Cerebellar cortex (tissue), 1 donor: ENCODE measurements around the gene OPCML.

ENCODE experiments used
- DNase-seq: peaks from one replicate; pipeline ENCODE4 v3.0.0-alpha.2; 2015; ENCODE audit warnings: low spot score

OPCML gene

DNA sequence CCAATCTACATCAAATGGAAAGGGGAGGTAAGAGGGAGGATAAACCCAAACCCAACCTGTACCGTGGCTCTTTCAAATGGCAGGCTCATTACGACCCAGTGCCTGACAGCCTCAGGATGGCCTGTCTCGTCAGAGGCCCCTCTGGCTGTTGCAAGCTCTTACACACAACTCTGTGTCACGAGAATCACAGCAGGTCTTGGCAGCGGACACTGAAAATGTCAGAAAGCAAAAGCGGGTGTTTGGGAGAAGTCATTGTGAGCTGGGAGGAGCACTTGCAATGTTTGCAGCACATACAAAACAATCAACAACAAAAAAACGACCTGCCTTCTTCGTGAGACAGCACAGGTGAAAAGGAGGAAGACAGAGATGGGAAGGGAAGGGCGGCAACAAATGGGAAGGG, 248.1 kb downstream of the OPCML start:
- DNase-seq, result no peak

DNA sequence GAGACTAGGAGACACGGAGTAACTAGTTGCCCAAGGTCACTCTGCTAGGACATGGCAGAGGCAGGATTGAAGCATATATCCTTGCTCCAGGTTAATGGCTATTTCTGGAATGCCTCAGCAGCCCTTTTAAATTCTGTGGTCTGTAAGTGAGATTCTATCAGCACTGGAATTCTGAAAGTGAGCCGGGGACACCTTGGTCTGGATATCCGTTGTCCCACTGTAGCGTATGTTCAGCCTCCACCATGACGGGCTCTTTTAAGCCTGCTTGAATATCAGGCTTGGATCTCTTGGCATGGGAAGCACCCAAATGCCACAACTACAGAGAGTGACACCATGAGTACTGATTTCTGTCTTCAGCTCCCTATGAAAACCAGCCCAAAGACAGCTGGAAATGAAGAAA, 254.4 kb downstream of the OPCML start:
- DNase-seq, result no peak

DNA sequence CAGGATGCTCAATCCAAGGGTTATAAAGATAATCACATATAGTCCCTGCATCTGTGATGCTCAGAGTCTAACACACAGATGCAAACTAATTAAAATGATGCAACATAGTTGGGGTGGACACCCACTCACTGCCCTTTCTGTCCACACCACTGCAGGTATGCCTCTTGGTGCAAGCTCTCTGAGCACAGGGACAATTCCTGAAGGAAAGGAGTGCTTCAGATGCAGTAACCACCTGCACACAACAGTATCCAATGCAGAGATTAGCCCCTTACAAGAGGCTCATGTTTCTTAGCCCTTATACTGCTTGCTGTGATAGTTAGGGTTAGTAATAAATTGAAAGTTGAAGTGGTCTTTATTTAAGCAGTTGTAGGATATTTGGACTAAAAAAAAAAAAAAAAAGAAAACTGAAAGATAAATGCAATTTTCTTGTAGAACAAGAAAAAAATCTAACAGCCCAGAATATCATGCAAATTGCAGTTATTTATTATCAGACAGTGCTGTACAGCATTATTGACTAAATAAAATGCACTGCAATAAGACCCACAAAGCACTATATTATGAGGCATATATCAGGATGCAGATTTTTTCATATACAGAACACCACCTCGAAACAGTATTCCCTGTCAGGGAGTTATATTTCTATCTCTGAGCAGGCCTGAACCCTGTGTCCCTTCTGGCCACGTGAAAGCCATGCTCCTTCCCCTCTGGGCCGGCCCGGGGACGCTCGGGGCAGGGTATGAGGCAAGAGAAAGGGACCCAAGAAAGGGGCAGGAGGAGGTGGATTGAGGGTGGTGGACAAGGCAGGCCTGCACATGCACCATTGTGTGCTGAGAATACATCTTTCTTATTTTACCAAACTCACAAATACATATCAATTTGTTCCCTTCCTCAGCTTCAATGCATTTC, 260.2 kb downstream of the OPCML start:
- DNase-seq, result no peak

DNA sequence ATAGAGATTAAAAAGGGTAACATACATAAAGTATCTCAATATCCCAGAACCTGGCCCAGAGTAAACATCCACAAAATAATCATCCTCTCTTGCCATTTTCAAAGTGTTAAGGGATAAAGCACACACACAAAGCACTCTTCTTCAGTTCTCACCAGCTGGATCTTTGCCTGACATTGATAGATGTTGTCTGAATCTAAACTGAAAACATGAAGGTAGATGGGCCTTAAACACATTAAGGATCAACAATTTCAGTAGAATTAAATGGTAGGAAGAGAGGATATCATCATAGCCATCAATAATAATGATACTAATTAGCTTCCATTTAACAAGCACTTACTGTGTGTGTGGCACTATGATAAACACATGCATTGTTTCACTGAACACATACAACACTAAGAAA, 261.1 kb downstream of the OPCML start:
- no peak for DNase-seq

DNA sequence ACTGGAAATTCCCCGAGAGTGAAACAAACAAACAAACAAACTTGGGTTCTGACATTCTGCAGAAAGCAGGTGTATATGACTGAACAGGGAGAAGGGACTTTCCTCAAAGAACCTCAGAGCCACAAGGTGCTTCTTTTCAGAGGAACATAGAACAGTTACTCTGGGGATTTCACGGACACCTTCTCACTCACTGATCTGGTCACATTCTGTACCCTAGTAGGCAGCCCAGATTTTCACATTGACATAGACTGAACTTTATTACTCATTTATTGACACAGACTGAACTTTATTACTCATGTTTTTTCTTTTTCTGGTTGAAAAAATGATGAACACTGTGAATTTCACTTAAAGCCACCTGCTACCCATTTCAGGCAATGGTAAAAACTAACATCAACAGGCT, 263.0 kb downstream of the OPCML start:
- no peak for DNase-seq

DNA sequence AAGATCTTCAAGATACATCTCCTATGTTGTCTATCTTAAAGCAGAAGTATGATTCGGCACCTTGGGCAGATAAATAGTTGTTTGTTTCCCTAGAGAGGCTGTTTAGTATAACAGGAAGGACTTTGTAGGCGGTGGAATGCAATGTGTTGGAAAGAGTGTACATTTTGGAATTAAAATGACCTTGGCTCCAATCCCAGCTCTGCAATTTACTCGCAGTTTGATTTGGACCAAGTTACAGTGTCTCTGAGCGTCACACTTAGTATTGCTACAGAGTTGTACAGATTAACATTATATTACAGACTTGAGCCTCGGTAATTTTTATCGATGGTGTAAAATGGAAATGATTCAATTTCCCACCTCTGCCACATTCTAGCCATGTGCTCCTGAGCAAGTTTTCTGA, 265.3 kb downstream of the OPCML start:
- no peak for DNase-seq

DNA sequence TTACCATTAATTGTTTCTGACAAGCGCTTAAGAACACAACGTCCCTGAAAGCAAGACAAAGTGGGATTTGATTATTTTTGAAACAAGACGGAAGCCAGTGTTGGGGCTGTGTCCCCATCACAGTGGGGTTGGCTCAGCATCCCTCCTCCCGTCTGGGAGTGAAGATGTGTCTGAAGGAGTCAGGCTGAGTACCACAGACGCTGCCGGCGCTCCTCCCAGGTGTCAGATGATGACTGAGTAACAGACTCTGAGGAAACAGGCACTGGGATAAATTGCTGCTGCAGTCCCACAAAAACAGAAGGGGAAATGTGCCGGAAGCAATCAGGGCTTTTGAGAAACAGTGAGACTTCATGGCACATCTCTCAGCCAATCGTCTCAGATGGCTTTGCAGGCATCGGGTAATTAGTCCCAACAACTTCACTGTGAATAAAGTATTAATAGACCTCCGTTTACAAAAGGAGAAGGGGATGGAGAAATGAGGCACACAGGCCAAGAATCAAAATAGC, 266.7 kb downstream of the OPCML start:
- DNase-seq, result no peak

DNA sequence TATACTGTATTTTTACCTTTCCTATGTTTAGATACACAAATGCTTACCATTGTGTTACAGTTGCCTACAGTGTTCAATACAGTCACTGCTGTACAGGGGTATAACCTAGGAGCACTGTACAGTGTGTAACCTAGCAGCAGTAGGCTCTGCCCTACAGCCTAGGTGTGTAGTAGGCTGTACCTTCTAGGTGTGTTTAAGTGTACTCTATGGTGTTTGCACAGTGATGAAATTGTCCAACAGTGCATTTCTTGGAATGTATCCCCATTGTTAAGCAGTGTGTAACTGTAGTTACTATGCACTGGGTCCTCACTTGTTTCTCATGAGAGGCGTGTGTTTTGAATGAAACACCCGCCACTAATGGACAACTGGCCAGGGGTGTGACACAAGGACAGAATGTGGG, 269.0 kb downstream of the OPCML start:
- DNase-seq, result no peak

DNA sequence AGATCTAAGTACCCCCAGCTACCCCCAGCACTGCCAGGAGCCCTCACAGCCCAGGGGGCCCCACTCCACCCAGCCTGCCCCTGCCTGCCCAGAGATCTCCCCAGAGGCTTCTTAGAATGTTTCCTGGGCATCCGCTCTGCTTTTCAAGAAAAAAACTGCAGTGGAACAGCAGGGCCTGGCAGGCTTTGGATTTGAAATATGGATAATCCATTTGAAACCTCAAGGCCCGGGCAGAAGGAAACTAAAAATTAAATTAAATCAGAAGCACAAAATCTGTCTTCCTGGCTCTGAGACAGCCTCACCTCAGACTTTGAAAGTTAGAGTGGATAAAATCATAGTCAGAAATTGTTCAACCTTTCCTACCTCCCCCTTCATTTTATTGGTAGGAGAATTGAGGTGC, 273.6 kb downstream of the OPCML start:
- DNase-seq, result no peak

DNA sequence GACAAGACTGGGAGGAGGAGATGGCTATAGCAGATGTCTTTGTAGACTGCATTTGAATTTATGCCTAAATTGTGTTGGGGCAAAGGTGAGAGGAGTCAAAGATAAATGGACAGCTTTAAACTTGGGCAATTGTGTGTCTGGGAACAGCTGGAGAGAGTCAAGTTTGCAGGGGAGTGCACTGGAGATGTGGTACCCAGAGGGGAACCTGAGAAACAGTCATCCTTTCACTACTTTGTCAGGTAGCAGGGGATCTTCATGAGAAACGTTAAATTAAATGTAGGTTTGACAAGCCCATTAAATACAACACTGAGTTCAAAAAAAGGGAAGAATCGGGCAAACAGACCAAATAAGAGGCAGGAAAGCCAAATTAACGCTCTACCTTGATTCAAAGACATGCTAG, 277.7 kb downstream of the OPCML start:
- no peak for DNase-seq

DNA sequence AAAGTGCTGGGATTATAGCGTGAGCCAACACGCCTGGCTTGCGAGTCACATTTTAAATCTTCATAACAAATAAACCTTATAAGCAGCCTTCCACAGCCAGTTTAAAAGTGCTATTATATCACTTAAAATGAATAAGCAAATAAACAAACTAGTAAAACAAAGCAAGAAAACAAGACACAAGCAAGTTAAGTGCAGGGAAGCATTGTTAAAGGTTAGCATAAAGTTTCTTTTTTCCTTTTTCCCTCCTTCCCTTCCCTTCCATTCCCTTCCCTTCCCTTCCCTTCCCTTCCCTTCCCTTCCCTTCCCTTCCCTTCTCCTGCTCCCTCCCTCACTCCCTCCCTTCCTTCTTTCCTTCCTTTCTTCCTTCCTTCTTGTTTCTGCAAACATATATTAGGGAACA, 278.7 kb downstream of the OPCML start:
- no peak for DNase-seq

DNA sequence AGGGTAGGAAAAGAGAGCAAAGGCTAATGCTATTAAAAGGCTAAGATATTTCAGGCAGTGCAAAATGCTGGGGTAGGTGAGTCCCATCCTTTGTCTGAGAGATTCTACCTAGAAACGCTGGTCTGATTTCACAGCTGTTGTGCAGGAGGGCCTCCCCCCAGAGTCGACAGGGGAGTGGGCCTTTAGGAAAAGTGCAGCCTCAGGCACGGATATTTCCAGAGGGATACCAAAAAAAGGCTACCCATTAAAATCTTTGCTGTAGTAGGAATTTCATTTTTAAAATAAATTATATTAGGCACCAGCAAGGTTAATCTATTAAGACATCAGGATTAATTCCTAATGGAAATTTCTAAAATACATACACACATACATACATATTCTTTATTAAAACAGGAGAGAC, 280.5 kb downstream of the OPCML start:
- no peak for DNase-seq

DNA sequence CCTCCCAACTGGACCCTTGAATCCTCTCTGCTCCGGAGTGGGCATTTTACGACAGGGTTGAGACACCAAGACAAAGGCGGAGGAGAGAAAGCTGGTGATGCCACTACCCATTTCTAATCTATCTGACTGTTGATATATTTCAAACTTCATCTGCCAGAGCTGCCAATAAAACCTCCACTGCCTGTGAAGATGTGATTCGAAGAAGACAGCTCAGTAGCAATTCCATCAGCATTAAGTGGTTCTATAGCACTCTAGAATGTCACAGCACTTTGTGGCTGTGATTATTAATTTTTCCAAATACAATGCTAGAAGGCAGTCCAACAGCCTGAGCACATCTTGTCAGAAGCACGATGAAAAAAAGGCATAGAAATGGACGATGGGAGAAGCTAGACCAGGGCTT, 282.8 kb downstream of the OPCML start:
- DNase-seq, result no peak

DNA sequence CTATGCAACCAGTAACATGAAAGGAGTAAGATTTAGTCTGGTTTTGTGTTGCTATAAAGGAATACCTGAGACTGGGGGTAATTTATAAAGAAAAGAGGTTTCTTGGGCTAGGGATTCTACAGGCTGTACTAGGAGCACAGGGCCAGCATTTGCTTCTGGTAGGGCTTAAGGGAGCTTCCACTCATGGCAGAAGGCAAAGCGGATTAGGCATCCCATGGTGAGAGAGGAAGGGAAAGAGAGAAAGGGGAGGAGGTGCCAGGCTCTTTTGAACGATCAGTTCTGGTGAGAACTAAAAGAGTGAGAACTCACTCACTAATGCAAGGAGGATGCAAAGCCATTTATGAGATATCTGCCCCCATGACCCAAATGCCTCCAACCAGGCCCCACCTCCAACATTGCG, 283.2 kb downstream of the OPCML start:
- no peak for DNase-seq

DNA sequence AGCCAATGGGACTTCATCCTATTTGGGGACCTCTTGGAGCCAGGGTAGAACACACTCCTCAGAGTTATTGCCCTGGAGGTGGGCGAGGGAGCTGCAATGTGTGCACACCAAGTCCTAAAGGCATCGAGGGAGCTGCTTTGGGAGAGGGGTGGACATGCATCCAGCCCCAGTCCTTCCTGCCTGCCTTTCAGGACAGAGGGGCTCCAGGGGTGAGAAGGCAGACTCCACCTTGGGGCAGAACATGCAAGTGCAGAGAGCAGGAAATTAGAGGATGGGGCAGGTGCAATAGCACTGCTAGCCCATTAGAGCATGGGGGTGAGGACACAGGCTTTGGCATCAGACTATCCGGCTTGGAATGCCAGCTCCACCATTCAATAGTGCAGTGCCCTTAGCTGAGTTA, 288.5 kb downstream of the OPCML start:
- no peak for DNase-seq

DNA sequence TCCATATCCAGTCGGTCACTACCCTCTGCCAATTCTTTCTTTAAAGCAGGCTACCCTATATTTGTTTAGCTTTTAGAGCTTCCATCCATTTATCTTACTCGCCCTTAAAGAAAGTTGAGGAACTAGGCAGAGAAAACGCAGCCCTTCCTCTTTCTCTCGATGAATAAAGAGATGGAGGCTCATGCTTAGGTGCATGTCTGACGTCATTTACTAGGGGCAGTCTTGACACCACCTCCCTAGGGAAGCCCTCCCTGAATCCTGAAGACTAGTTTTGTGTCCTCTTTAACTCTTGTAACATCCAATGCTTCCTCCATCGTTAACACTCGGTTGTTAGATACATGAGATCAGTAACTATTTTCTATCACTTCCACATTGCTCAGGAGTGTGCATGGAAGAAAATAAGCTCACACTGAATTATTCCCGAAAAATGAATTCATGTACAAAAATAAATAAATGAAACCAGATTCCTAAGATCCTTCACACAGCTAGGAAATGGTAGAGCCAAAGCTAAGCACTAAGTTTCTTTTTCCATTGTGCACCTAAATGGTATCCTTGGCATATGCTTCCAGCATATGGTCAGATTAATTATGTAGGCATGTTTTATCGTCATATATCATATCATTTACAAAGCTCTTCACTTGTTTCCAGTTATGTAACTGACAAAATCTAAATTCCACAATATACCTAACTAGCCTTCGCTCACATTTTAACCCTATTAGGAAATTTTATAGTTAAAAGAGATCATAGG, 291.2 kb downstream of the OPCML start:
- DNase-seq, result no peak

DNA sequence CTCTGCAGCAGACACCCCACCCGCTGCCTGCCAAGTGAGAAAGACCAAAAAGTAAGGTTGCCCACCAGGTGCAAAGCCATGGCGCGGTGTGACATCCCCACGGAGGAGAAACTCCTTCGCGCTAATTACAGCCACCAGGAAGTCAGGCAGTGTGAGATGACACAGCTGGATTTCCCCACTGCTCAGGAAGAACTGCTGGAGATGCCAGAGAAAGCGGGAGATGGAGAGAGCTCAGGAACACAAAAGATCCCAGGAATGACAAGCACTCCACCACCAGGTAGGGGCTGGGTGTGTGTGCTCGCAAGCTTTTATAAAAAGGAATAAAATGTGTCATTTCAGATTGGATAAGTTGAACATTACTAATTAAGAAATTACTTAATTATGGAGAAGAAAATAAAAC, 292.7 kb downstream of the OPCML start:
- no peak for DNase-seq

DNA sequence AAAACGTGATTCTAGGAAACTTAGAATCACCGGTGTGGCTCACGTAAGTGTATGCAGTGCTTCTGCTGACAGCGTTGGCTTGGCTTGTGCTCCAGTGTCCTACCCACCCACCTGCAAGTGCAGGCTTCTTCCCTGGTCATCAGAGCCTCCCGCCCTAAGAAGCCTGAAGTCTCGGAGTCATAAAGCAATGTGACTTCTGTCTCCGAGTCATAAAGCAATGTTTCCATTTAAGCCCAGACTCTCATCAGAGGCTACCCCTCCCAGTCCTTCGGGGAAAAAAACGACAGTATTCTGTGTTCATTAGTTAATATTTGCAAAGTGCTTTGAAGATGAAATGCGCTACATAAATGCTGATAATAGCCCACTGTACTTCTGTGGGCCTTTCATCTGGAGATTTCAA, 293.8 kb downstream of the OPCML start:
- DNase-seq, result no peak

DNA sequence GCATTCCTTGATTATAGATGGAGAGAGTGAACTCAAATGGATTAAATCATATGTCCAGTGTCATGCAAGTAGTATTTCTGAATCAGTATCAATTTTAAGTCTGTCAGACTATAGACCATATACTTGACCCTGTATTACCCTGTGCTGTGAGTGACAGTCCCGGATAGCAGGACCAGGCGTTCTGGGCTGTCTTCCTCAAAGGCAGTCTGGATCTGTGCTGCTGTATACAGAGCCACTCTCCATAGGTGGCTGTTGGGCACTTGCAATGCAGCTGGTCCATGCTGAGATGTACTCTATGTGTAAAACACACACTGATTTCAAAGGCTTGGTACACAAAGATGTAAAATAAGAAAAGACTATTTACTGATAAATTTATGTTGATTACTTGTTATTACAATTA, 294.3 kb downstream of the OPCML start:
- DNase-seq, result no peak

DNA sequence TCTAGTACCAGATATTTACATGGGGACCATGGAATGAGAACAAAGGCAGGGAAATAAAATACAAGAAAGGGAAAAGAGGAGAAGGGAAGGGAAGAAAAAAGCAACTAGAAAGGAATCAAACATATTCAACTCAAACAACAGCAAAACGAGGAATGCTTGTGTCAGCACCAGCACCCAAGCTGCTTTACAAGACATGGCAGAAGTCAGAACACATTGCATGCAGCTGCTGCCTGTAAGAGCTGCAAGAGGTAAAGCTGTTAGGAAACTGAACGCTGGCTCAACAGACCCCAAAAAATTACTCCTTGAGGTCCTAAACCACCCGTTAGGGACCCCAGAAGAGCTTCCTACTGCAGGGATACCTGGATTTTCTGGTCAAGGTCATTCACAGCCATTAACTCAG, 296.9 kb downstream of the OPCML start:
- DNase-seq, result no peak

DNA sequence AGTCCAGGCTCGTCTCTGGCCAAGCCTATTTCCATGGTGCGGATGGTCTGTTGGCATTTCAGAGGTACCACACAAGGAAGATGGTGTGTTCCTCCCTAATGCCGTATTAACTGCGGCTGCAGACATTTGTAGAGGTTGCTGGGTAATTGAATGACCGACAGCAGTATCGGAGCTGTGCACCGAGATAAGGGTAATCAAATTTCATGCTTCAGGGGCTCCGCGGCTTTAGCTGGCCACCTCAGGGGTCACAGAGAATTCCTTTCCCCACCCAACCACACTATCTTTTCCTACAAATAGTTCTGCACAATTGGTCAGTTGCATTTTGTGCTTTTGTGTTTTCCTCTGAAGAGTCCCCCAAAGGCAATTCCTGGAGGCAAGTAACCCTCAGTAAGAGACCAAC, 297.4 kb downstream of the OPCML start:
- DNase-seq, result no peak

DNA sequence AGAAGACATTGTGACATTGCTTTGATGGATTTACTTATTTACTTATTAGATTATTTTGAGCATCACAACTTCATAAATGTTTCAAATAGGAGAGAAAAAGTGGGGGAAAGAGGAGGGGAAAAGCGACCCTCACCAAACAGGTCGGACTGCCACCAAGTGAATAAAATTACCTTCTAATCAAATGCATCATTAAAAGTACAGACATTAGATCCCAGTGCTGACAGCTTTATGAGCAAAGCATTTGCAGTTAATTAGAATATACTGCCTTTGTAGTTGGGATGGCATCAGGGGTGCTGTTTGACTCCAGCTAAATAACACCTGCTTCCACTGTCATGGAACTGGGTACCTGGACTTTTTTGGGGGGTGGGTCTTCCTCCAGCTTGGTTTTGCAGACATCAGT, 299.6 kb downstream of the OPCML start:
- DNase-seq, result no peak

DNA sequence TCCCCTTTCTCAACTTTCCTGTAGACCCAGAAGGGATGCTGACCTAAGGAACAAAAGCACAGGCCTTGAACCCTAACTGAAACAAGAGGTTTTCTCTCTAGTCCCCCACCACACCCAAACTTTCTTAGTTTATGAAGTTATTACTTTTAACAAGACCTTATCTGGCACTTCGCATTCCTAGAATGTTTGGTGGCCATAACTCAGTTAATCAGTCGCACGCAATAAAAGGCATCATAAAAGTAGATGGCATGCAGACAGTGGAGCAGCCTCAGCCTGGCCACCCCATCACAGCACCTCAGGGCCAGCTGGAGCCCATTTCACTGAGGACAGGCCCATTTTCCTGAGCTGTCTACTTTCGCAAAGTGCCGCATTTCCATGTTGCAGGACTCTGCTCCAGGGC, 301.9 kb downstream of the OPCML start:
- no peak for DNase-seq
